Activated CD8-positive, alpha-beta T cell treated with anti-CD3 and anti-CD28 coated beads for 36 hours (primary cell): ENCODE data around the gene PAX7. TPM values are rescaled to one million over a fixed set of nuclear protein-coding genes. Genes with fewer than 3 reads are reported as not detected.

ENCODE experiments used
- ATAC-seq: fragments of 200-7000 bp; cut with Tn5 transposase; one replicate; pipeline ENCODE4 v1.10.0; 2021; ENCODE audit warnings: mild to moderate bottlenecking, moderate library complexity
- CTCF ChIA-PET: fragments of 350-600 bp; sonication (Branson Sonifier 250); formaldehyde crosslinking; loops from one replicate; lab custom pipeline; 2021; ENCODE audit warnings: antibody characterized with exemption; lab: Charles Lee
- POLR2A ChIA-PET: fragments of 350-600 bp; sonication (Branson Sonifier 250); formaldehyde crosslinking; loops from one replicate; lab custom pipeline; 2021; ENCODE audit warnings: antibody characterized with exemption; lab: Charles Lee
- DNase-seq: peaks from one replicate; pipeline ENCODE4 v3.0.0-alpha.2; 2020
- H3K27ac Mint-ChIP-seq: one replicate; pipeline ENCODE4 v1.8.0; 2021; ENCODE audit warnings: mild to moderate bottlenecking, mixed read lengths
- H3K27me3 Mint-ChIP-seq: one replicate; pipeline ENCODE4 v1.8.0; 2021; ENCODE audit warnings: mixed read lengths
- H3K36me3 Mint-ChIP-seq: one replicate; pipeline ENCODE4 v1.8.0; 2021; ENCODE audit warnings: low read depth, mixed read lengths
- H3K4me1 Mint-ChIP-seq: one replicate; pipeline ENCODE4 v1.8.0; 2021; ENCODE audit warnings: low read depth, mixed read lengths
- H3K4me3 Mint-ChIP-seq: one replicate; pipeline ENCODE4 v1.8.0; 2021; ENCODE audit warnings: mild to moderate bottlenecking, moderate library complexity, mixed read lengths
- H3K9me3 Mint-ChIP-seq: one replicate; pipeline ENCODE4 v1.8.0; 2021; ENCODE audit warnings: mixed read lengths
- intact Hi-C: fragments of 100-400 bp; cut with micrococcal nuclease; formaldehyde crosslinking; loops from one replicate; pipeline ENCODE4 v1.10.0; 2022
- total RNA-seq, 2 experiments: library from RNA; stranded (reverse); gene quantifications; one replicate each; pipeline ENCODE4 v1.2.3, GENCODE V29; 2021
- TF ChIP-seq, protein P1 (sequence below): fragments of 200-600 bp; IDR thresholded peaks from one replicate; pipeline ENCODE4 v1.8.0; 2022; ENCODE audit warnings: antibody characterized with exemption, mild to moderate bottlenecking

Gene PAX7
- total RNA-seq, 2 experiments from 2014 or later = not detected

DNA sequence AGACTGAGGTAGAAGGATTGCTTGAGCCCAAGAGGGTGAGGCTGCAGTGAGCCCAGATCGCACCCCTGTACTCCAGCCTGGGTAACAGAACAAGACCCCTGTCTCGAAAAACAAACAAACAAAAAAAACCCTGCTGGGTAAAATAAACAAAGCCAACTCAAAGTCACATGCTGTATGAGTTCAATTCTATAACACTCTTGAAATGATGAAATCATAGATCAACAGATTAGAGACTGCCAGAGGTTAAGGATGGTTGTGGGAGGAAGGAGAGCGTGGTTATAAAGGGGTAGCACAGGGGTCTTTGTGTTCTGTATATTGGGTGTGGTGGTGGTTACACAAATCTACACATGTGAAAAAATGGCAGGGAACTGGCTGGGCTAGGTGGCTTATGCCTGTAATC, 166.3 kb downstream of the PAX7 start:
- Mint-ChIP-seq H3K9me3 (no peaks in the 10 kb centered on the region), H3K27ac (no peak overlapping the region), H3K36me3 (no peaks in the 10 kb centered on the region), H3K27me3 (peaks cover 27% of the 10 kb centered on the region), H3K4me3 (no peak overlapping the region), H3K4me1 (no peaks in the 10 kb centered on the region)
- intact Hi-C loops = no loop called here
- ChIA-PET CTCF (no interaction called here), POLR2A (no interaction called here)
- ATAC-seq = no peak
- DNase-seq = no peak
- TF ChIP-seq, protein P1, sequence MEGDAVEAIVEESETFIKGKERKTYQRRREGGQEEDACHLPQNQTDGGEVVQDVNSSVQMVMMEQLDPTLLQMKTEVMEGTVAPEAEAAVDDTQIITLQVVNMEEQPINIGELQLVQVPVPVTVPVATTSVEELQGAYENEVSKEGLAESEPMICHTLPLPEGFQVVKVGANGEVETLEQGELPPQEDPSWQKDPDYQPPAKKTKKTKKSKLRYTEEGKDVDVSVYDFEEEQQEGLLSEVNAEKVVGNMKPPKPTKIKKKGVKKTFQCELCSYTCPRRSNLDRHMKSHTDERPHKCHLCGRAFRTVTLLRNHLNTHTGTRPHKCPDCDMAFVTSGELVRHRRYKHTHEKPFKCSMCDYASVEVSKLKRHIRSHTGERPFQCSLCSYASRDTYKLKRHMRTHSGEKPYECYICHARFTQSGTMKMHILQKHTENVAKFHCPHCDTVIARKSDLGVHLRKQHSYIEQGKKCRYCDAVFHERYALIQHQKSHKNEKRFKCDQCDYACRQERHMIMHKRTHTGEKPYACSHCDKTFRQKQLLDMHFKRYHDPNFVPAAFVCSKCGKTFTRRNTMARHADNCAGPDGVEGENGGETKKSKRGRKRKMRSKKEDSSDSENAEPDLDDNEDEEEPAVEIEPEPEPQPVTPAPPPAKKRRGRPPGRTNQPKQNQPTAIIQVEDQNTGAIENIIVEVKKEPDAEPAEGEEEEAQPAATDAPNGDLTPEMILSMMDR = no peak

Other genes starting within 250 kb of the PAX7 start
- not detected for gene KLHDC7A, start 149.9 kb upstream of the PAX7 start, total RNA-seq
- gene TAS1R2, start 228.8 kb downstream of the PAX7 start, total RNA-seq = not detected